Upper lobe of right lung (tissue), 1 donor: ENCODE measurements around the gene NSD2. TPM values are rescaled to one million over a fixed set of nuclear protein-coding genes. Genes with fewer than 3 reads are reported as not detected.
"Not testable (repeated sequence)": the region's sequence is repeated elsewhere in the genome, so short reads cannot be mapped to it uniquely, and the experiment has no call there.

Source experiments
- ATAC-seq: fragments of 200-7000 bp; cut with Tn5 transposase; one replicate; pipeline ENCODE4 v1.9.1; 2020; ENCODE audit warnings: mild to moderate bottlenecking, moderate library complexity
- DNase-seq: peaks from one replicate; pipeline ENCODE4 v3.0.0-alpha.2; 2020
- H3K27ac ChIP-seq: fragments of 200-600 bp; one replicate; pipeline ENCODE4 v1.8.0; 2022
- H3K27me3 ChIP-seq: fragments of 200-600 bp; one replicate; pipeline ENCODE4 v1.8.0; 2022; ENCODE audit warnings: mild to moderate bottlenecking
- H3K36me3 ChIP-seq: fragments of 200-600 bp; one replicate; pipeline ENCODE4 v1.8.0; 2022
- H3K4me1 ChIP-seq: fragments of 200-600 bp; one replicate; pipeline ENCODE4 v1.8.0; 2022
- H3K4me3 ChIP-seq: fragments of 200-600 bp; one replicate; pipeline ENCODE4 v1.8.0; 2022; ENCODE audit warnings: mild to moderate bottlenecking
- H3K9me3 ChIP-seq: fragments of 200-600 bp; one replicate; pipeline ENCODE4 v1.8.0; 2022
- intact Hi-C: fragments of 100-400 bp; cut with DNase I; formaldehyde crosslinking; loops from one replicate; pipeline ENCODE4 v1.11.0; 2022
- total RNA-seq: library from RNA; stranded (reverse); fragmentation: NEBNext Ultra II Directional; extraction: Animal tissue kit (Norgen Biotek cat#: 25700); gene quantifications from one replicate; pipeline ENCODE4 v1.2.1, GENCODE V29; 2021
- TF ChIP-seq, protein P1 (sequence below): fragments of 200-600 bp; IDR thresholded peaks from one replicate; pipeline ENCODE4 v1.8.0; 2022; ENCODE audit warnings: antibody characterized with exemption
- donor health status: DM: no; HTN: yes; CAD: no; lungs with severe emphysema.

NSD2 gene
- total RNA-seq, 1 donor from 2014 or later, result 45.2 TPM

DNA sequence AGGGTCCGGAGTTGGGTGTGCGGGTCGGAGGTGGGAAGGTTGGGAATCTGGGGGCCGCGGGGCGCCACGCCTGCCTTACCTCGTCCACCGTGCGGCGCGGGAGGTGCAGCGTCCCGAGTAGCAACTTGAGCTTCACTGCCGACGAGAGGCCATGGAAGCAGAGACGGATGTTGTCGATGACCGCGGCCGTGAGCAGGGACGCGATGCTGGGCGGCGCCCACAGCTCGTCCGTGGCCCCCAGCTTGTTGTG lies 137.4 kb downstream of the NSD2 start:
- DNase-seq (no peak), ATAC-seq (peak; percentile 13)
- TF ChIP-seq, protein P1, sequence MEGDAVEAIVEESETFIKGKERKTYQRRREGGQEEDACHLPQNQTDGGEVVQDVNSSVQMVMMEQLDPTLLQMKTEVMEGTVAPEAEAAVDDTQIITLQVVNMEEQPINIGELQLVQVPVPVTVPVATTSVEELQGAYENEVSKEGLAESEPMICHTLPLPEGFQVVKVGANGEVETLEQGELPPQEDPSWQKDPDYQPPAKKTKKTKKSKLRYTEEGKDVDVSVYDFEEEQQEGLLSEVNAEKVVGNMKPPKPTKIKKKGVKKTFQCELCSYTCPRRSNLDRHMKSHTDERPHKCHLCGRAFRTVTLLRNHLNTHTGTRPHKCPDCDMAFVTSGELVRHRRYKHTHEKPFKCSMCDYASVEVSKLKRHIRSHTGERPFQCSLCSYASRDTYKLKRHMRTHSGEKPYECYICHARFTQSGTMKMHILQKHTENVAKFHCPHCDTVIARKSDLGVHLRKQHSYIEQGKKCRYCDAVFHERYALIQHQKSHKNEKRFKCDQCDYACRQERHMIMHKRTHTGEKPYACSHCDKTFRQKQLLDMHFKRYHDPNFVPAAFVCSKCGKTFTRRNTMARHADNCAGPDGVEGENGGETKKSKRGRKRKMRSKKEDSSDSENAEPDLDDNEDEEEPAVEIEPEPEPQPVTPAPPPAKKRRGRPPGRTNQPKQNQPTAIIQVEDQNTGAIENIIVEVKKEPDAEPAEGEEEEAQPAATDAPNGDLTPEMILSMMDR, result no peak
- intact Hi-C loops, result no loop called here
- Histone ChIP-seq H3K4me1 (peaks cover 20% of the 10 kb centered on the region), H3K9me3 (no peaks in the 10 kb centered on the region), H3K4me3 (peak overlapping the region; percentile 71), H3K27ac (peak overlapping the region; percentile 99), H3K36me3 (peaks cover 25% of the 10 kb centered on the region), H3K27me3 (no peaks in the 10 kb centered on the region)

DNA sequence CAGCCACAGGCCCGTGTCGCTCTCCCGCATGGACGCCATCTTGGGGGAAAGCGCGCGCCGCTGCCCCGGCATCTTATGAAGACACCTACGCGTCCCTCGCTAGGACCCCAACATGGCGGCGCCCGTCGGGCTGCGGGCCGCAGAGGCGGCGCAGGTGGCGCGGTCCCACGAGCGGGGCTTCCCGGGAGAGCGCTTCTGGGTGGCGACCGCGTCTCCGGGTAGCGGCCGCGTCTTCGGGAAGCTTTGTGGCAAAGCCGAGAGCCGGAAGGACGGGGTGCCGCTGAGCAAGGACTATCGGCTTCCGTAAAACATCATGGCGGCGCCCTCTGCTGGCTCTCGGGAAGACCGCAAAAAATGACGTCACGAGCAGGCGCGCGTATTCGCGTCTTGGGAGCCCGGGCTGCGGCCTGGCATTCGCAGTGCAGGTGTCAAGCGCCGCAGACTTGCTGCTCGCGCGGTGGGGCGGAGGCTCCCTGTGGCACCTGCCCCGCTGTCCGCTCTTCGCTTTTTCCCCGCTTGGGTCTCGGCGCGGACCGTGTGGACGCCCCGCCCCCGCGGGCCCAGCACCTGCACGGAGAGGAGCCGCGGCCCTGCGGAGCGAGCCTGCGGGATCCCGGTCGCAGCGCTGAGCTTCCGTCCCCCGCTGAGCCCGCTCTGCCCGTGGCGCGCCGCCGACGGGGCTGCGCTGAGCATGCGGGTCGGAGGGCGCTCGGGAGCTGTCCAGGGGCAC lies 137.9 kb downstream of the NSD2 start, which contains the start of gene NELFA:
TSS of gene NELFA (minus strand) at position 54 of the 730 bp plus-strand sequence. CDS start at position 39, 15 bp downstream.
- Histone ChIP-seq H3K36me3 (peaks cover 20% of the 10 kb centered on the region), H3K27me3 (no peaks in the 10 kb centered on the region), H3K4me1 (peaks cover 20% of the 10 kb centered on the region), H3K4me3 (peak within 1 kb of the TSS; percentile 71), H3K27ac (peak within 1 kb of the TSS; percentile 99), H3K9me3 (no peaks in the 10 kb centered on the region)
- peak; percentile 96 for ATAC-seq
- DNase-seq, result peak; percentile 98
- TF ChIP-seq, protein P1, result peak; percentile 57
- intact Hi-C loops, result no loop called here

DNA sequence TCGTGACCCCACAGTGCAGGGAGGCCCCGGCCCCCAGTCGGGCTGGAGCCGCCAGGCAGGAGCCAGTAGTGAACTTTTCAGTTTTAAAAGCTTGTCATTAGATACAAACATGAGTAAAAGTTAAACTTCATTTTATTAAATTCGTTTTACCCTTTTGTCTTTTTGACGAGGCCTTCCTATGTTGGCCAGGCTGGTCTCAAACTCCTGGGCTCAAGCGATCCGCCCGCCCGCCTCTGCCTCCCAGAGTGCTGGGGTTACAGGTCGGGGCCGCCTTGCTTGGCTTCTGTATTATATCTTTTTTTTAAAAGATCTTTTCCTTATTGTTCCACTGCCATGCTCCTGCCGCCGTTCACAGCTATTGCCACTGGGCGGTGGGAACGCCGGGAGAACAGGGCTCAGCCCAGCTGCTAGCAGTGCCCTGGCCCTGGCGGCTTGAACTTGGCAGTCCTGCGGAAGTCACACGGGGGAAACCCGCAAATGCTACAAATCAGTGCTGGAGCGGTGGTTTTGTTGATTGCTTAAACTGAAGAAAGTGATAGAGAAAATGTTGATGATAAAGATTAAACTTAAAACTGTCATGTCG lies 138.5 kb downstream of the NSD2 start:
- H3K27me3 ChIP-seq, result no peaks in the 10 kb centered on the region
- H3K27ac ChIP-seq, result peak overlapping the region; percentile 99
- H3K36me3 ChIP-seq, result peaks cover 15% of the 10 kb centered on the region
- H3K4me3 ChIP-seq, result peak overlapping the region; percentile 71
- TF ChIP-seq, protein P1, result peak; percentile 9
- ATAC-seq (peak; percentile 63), DNase-seq (peak; percentile 86)
- intact Hi-C loops, result no loop called here
- no peaks in the 10 kb centered on the region for H3K9me3 ChIP-seq
- H3K4me1 ChIP-seq, result peaks cover 20% of the 10 kb centered on the region

DNA sequence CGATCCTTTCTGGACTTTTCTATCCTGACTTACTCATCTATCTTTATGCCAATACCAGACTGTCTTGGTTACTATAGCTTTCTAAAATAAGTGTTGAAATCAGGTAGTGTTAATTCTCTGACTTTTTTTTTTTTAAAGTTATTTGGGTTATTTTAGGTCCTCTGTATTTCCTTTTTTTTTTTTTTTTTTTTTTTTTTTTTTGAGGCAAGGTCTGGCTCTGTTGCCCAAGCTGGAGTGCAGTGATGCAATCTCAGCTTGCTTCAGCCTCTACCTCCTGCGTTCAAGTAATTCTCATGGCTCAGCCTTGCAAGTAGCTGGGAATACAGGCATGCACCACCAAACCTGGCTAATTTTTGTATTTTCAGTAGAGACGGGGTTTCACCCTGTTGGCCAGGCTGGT lies 140.4 kb downstream of the NSD2 start:
- no peaks in the 10 kb centered on the region for H3K27me3 ChIP-seq
- peaks cover 20% of the 10 kb centered on the region for H3K4me1 ChIP-seq
- H3K36me3 ChIP-seq, result no peaks in the 10 kb centered on the region
- peak; percentile 61 for DNase-seq
- no peak for ATAC-seq
- H3K27ac ChIP-seq, result no peak overlapping the region
- intact Hi-C loops, result no loop called here
- H3K9me3 ChIP-seq, result no peaks in the 10 kb centered on the region
- H3K4me3 ChIP-seq, result no peak overlapping the region
- TF ChIP-seq, protein P1, result no peak

DNA sequence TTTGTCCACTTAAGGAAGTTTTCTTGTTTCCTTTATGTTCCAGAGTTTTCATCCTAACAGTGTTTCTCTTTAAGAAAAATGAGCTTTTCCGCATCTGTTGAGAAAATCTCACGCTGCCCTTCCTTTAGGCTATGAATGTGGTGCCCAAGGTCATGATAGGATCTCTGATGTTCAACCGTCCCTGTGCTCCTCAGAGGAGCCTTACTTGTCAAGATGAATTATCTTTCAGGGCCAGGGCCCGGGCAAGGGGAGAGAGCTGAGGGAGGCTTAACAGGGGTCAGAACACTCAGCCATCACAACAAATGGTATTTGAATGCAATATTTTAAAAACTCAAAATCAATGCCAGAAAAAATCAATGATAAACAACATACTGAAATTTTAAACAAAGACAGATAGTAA lies 143.8 kb downstream of the NSD2 start:
- ATAC-seq (no peak), DNase-seq (no peak)
- Histone ChIP-seq H3K27ac (no peak overlapping the region), H3K4me1 (peaks cover 5% of the 10 kb centered on the region), H3K27me3 (peaks cover 7% of the 10 kb centered on the region), H3K9me3 (no peaks in the 10 kb centered on the region), H3K4me3 (no peak overlapping the region), H3K36me3 (no peaks in the 10 kb centered on the region)
- intact Hi-C loops, result no loop called here
- TF ChIP-seq, protein P1, result no peak

DNA sequence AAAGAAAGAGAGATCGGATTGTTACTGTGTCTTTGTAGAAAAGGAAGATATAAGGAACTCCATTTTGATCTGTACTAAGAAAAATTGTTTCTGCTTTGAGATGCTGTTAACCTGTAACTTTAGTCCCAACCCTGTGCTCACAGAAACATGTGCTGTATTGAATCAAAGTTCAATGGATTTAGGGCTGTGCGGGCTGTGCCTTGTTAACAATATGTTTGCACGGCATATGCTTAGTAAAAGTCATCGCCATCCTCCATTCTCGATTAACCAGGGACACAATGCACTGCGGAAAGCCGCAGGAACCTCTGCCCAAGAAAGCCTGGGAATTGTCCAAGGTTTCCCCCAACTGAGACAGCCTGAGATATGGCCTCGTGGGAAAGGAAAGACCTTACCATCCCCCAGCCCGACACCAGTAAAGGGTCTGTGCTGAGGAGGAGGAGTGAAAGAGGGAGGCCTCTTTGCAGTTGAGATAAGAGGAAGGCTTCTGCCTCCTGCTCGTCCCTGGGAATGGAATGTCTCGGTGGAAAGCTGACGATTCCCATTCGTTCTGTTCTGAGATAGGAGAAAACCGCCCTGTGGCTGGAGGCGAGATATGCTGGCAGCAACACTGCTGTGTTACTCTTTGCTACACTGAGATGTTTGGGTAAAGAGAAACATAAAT lies 150.3 kb downstream of the NSD2 start:
- peaks cover 24% of the 10 kb centered on the region for H3K27me3 ChIP-seq
- DNase-seq, H3K9me3 ChIP-seq, H3K4me1 ChIP-seq, H3K4me3 ChIP-seq, intact Hi-C loops, H3K27ac ChIP-seq, ATAC-seq, H3K36me3 ChIP-seq: not testable (repeated sequence)
